Smooth muscle cell (in vitro differentiated cells): Measurements from ENCODE around the gene DOCK1. TPM values are rescaled to one million over a fixed set of nuclear protein-coding genes. Genes with fewer than 3 reads are reported as not detected.
"Not testable (repeated sequence)": the region's sequence is repeated elsewhere in the genome, so short reads cannot be mapped to it uniquely, and the experiment has no call there.

Source experiments
- DNase-seq: peaks from one replicate; lab custom pipeline; 2025; ENCODE audit not compliant: unreplicated experiment; lab: John Stamatoyannopoulos, UW
- H2AFZ ChIP-seq: fragments of 200-600 bp; sonication (generic); 2 replicates; pipeline ENCODE4 v1.6.0; 2016; ENCODE audit warnings: antibody characterized with exemption, low read depth, mild to moderate bottlenecking
- H3F3A ChIP-seq: fragments of 200-600 bp; sonication (generic); 2 replicates; pipeline ENCODE4 v1.6.0; 2017; ENCODE audit warnings: antibody characterized with exemption, low read depth
- H3K27ac ChIP-seq: fragments of 200-600 bp; sonication (generic); 2 replicates; pipeline ENCODE4 v1.5.1; 2016; ENCODE audit warnings: low read depth, mild to moderate bottlenecking
- H3K27me3 ChIP-seq: fragments of 200-600 bp; sonication (generic); 2 replicates; pipeline ENCODE4 v1.6.1; 2016; ENCODE audit warnings: low read depth, mild to moderate bottlenecking
- H3K36me3 ChIP-seq: fragments of 200-600 bp; sonication (generic); 2 replicates; pipeline ENCODE4 v1.5.1; 2016; ENCODE audit warnings: low read depth
- H3K4me1 ChIP-seq: fragments of 200-600 bp; sonication (generic); 2 replicates; pipeline ENCODE4 v1.5.1; 2016; ENCODE audit warnings: low read depth
- H3K4me2 ChIP-seq: fragments of 200-600 bp; sonication (generic); 2 replicates; pipeline ENCODE4 v1.6.0; 2016; ENCODE audit warnings: mild to moderate bottlenecking
- H3K4me3 ChIP-seq: fragments of 200-600 bp; sonication (generic); 2 replicates; pipeline ENCODE4 v1.5.1; 2016; ENCODE audit warnings: mild to moderate bottlenecking
- H3K79me2 ChIP-seq: fragments of 200-600 bp; sonication (generic); 2 replicates; pipeline ENCODE4 v1.6.0; 2016; ENCODE audit warnings: low read depth, mild to moderate bottlenecking
- H3K9ac ChIP-seq: fragments of 200-600 bp; sonication (generic); 2 replicates; pipeline ENCODE4 v1.6.0; 2016; ENCODE audit warnings: low read depth
- H3K9me3 ChIP-seq: fragments of 200-600 bp; sonication (generic); replicated peaks from 2 replicates; pipeline ENCODE4 v1.5.1; 2016; ENCODE audit warnings: low read depth
- H4K20me1 ChIP-seq: fragments of 200-600 bp; sonication (generic); 2 replicates; pipeline ENCODE4 v1.6.0; 2016; ENCODE audit warnings: low read depth
- CTCF ChIP-seq: fragments of 200-600 bp; sonication (generic); IDR thresholded peaks from 2 replicates; pipeline ENCODE4 v1.5.1; 2017; ENCODE audit warnings: borderline replicate concordance, mild to moderate bottlenecking, antibody characterized with exemption; ENCODE audit not compliant: insufficient read depth, poor library complexity, severe bottlenecking
- WGBS: methylation state at CpG from one replicate; pipeline ENCODE4 v1.1.7; 2016; ENCODE audit warnings: low lambda C conversion rate; 5-methylcytosine and 5-hydroxymethylcytosine counted together
- polyA plus RNA-seq: library from polyadenylated mRNA; unstranded; fragments of >200 nt; fragmentation: Nextera tagmentation; extraction: Ambion mirVana; gene quantifications from 2 replicates; pipeline ENCODE4 v1.2.1, GENCODE V29; 2016
- total RNA-seq: library from RNA; depleted of rRNA; stranded (reverse); fragments of >200 nt; gene quantifications from 2 replicates; pipeline ENCODE4 v1.2.3, GENCODE V29; 2014

The DOCK1 gene
- total and polyA plus RNA-seq, 2 experiments from 2014 or later: 18.4 to 37.1 TPM

- WGBS: 89% methylated on average over 3 of the region's 3 CpGs
- H3K4me3 ChIP-seq: no peak overlapping the region
- no peak for TF ChIP-seq CTCF
Measured at GRCh38 chr10:126937026-126937425, 31.8 kb downstream of the DOCK1 start.

GRCh38 chr10:126938121-126938520 is 32.9 kb downstream of the DOCK1 start:
- 98% methylated on average over 9 of the region's 9 CpGs for WGBS
- peaks cover 83% of the 10 kb centered on the region for H4K20me1 ChIP-seq
- not testable (repeated sequence) for H3F3A ChIP-seq, H3K4me3 ChIP-seq, H3K9me3 ChIP-seq, DNase-seq, H3K36me3 ChIP-seq, H3K4me2 ChIP-seq, H3K9ac ChIP-seq, H2AFZ ChIP-seq, H3K27ac ChIP-seq, H3K4me1 ChIP-seq, H3K27me3 ChIP-seq
- H3K79me2 ChIP-seq: peaks cover 93% of the 10 kb centered on the region

More at GRCh38 chr10:126937026-126937425, 31.8 kb downstream of the DOCK1 start:
- Histone ChIP-seq H3K4me2 (no peak overlapping the region), H3K27me3 (no peaks in the 10 kb centered on the region), H3K79me2 (peaks cover 92% of the 10 kb centered on the region), H3K36me3 (no peaks in the 10 kb centered on the region), H4K20me1 (peaks cover 83% of the 10 kb centered on the region), H3K9ac (no peak overlapping the region), H3K9me3 (no peaks in the 10 kb centered on the region), H3K27ac (no peak overlapping the region), H3K4me1 (peaks cover 9% of the 10 kb centered on the region), H3F3A (no peaks in the 10 kb centered on the region), H2AFZ (no peak overlapping the region)
- no peak for DNase-seq

- no peaks in the 10 kb centered on the region for H3K9me3 ChIP-seq
- H3K4me1 ChIP-seq: peaks cover 9% of the 10 kb centered on the region
- H3K27ac ChIP-seq: no peak overlapping the region
- WGBS: 85% methylated on average over 6 of the region's 6 CpGs
- no peak for DNase-seq
- TF ChIP-seq CTCF: no peak
- H2AFZ ChIP-seq: no peak overlapping the region
- no peaks in the 10 kb centered on the region for H3K27me3 ChIP-seq
- no peaks in the 10 kb centered on the region for H3K36me3 ChIP-seq
- no peak overlapping the region for H3K4me2 ChIP-seq
- peaks cover 93% of the 10 kb centered on the region for H3K79me2 ChIP-seq
- H3F3A ChIP-seq: no peaks in the 10 kb centered on the region
- H4K20me1 ChIP-seq: peaks cover 83% of the 10 kb centered on the region
- no peak overlapping the region for H3K4me3 ChIP-seq
- no peak overlapping the region for H3K9ac ChIP-seq
Measured at GRCh38 chr10:126939706-126940105, 34.5 kb downstream of the DOCK1 start.

- H3K9me3 ChIP-seq: no peaks in the 10 kb centered on the region
- no peak overlapping the region for H3K4me3 ChIP-seq
- 76% methylated on average over 6 of the region's 6 CpGs for WGBS
- peaks cover 94% of the 10 kb centered on the region for H3K79me2 ChIP-seq
- peaks cover 6% of the 10 kb centered on the region for H3K4me1 ChIP-seq
- DNase-seq: no peak
- no peak overlapping the region for H3K27ac ChIP-seq
- no peaks in the 10 kb centered on the region for H3F3A ChIP-seq
- no peak for TF ChIP-seq CTCF
- H4K20me1 ChIP-seq: peaks cover 83% of the 10 kb centered on the region
- H3K36me3 ChIP-seq: no peaks in the 10 kb centered on the region
- no peak overlapping the region for H3K4me2 ChIP-seq
- H3K27me3 ChIP-seq: no peaks in the 10 kb centered on the region
- H2AFZ ChIP-seq: no peak overlapping the region
- no peak overlapping the region for H3K9ac ChIP-seq
Measured at GRCh38 chr10:126940670-126941310, 35.6 kb downstream of the DOCK1 start.
